ENCODE data around the gene ZFR2. TPM values are rescaled to one million over a fixed set of nuclear protein-coding genes. Genes with fewer than 3 reads are reported as not detected.

The ZFR2 gene
- total and polyA plus RNA-seq, 9 donors = 0.05 to 0.25 (median 0.14) TPM; not detected in 3

DNA sequence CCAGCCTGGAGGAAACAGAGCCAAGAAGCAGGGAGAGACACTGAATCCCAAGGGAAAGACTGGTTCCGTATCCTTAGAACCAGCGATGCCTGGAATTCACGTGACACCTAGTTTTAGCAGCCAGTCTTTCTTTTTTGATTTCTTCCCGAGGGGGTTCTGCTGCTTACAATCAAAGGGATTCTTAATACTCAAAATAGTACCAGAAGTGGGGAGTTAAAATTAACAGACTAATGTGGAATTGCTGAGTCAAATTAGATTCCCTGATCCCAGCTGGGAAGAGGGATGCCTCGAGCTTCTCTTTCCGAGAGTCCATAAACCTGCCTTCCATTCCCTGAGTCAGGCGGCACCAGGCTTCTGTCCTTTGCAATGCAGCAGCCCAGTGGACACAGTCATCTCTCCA, 77.9 kb downstream of the ZFR2 start:
- TF ChIP-seq EP300 (IDR thresholded peaks at IDR 0.05) (no peak), CTCF (IDR thresholded peaks at IDR 0.05) (no peak), POLR2A (IDR thresholded peaks at IDR 0.05) (no peak)
- no peaks in the 10 kb centered on the region for H3K9me3 ChIP-seq
- no peaks in the 10 kb centered on the region for H3K36me3 ChIP-seq
- intact Hi-C loops (cut with DNase I) = no loop called here
- DNase-seq = no peak
- WGBS, 3 donors = 64 to 77% (median 68%) methylated on average over 7 of the region's 7 CpGs
- H3K4me3 ChIP-seq = no peak overlapping the region
- no peak overlapping the region for H3K27ac ChIP-seq
- H3K4me1 ChIP-seq (ENCODE audit: insufficient read depth) = no peaks in the 10 kb centered on the region
- no peaks in the 10 kb centered on the region for H3K27me3 ChIP-seq

GRCh38 chr19:3790209-3790734, 78.6 kb downstream of the ZFR2 start:
- H3K27me3 ChIP-seq = no peaks in the 10 kb centered on the region
- DNase-seq = no peak
- WGBS, 3 donors = 52 to 60% (median 59%) methylated on average over 6 of the region's 6 CpGs
- H3K27ac ChIP-seq = no peak overlapping the region
- TF ChIP-seq POLR2A (IDR thresholded peaks at IDR 0.05) = no peak
- TF ChIP-seq EP300 (IDR thresholded peaks at IDR 0.05) = no peak
- TF ChIP-seq CTCF (IDR thresholded peaks at IDR 0.05) = no peak
- H3K9me3 ChIP-seq = no peaks in the 10 kb centered on the region
- intact Hi-C loops (cut with DNase I) = no loop called here
- no peaks in the 10 kb centered on the region for H3K36me3 ChIP-seq
- H3K4me3 ChIP-seq = no peak overlapping the region
- H3K4me1 ChIP-seq (ENCODE audit: insufficient read depth) = no peaks in the 10 kb centered on the region

DNA sequence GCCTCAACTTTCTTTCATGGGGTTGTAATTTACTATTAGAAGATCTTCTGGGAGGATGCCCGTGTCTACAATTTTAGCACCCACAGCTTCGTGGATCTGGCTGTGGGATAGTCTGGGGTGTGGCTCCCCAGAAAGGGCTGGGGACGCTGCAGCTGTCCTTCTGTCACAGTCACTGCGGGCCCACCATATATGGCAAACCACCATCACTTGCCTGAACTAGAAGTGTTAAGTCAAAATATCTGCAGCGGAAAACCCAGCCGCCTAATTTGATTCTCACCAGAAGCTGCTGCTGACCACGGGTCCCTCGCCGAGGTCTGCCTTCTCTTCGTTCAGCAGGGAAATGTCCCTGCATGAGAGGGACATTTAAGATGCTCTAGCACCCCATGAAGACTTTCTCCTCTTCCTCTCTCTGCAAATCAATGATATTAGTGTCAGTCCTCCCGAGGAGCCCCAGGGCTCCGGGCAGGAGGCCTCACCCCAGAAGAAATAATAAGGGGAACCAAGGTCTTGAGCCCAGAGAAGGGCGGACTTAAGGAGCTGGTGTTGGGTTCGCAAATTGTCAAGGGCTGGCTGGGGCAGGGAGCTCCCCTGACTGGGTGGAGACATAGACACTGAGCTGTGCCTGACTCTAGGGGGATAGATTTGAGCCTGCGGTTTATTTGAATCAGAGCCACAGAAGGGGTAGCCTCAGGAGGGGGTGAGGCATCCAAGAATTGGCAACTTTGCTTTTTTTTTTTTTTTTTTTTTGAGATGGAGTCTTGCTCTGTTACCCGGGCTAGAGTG, 79.7 kb downstream of the ZFR2 start:
- no peak overlapping the region for H3K4me3 ChIP-seq
- H3K27me3 ChIP-seq = no peaks in the 10 kb centered on the region
- no peaks in the 10 kb centered on the region for H3K36me3 ChIP-seq
- no peaks in the 10 kb centered on the region for H3K9me3 ChIP-seq
- no peaks in the 10 kb centered on the region for H3K4me1 ChIP-seq (ENCODE audit: insufficient read depth)
- no peak overlapping the region for H3K27ac ChIP-seq
- intact Hi-C loops (cut with DNase I) = no loop called here
- WGBS, 3 donors = 33 to 45% (median 40%) methylated on average over 16 of the region's 16 CpGs
- TF ChIP-seq CTCF (IDR thresholded peaks at IDR 0.05) (no peak), POLR2A (IDR thresholded peaks at IDR 0.05) (no peak), EP300 (IDR thresholded peaks at IDR 0.05) (no peak)
- no peak for DNase-seq

DNA sequence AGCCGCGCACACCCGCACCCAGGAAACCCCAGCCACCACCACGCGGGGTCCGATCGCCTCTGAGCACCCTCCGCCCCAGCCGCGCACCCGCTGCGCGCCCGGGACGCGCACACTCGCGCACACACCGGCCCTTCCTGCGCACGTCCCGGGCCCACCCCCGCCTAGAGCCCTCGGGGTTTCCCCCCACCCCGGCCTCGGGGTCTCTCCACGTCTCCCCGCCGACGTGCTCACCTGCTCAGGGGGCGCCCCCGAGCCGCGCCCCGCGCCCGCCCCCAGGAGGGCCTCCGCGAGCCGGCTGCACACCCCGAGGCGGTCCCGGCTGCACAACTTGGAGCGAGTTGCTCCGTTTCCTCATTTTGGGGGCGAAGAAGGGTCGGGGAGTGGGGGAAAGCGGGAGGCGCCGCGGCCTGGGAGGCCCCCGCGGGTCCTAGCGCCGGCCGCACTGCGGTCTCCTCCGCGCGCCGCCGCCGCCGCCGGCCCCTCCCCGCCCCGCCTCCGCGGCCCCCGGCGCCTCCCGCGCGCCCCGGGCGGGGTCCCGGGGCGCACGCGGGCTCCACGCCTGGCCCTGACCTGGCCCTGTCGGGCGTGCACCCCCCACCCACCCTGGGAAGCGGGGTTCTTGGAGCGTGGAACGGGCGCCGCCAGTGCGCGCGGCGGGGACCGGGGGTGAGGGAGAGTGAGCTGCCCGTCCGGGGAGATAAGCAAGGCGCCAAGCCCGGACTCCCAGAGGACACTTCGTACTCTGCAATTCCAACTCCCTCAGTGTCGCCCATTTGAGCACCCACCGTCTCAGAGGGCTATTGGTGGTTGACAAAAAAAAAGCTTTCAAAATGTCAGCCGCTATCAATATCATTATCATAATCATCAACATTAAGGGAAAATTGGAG, 82.7 kb downstream of the ZFR2 start, which contains the start of gene MATK:
MATK (minus strand) TSS at position 444 of the 887 bp plus-strand sequence. CDS start 1,246 bp downstream, outside the sequence.
- H3K4me1 ChIP-seq (ENCODE audit: insufficient read depth) = no peaks in the 10 kb centered on the region
- no peak for DNase-seq
- TF ChIP-seq EP300 (IDR thresholded peaks at IDR 0.05) (no peak), POLR2A (IDR thresholded peaks at IDR 0.05) (no peak), CTCF (IDR thresholded peaks at IDR 0.05) (no peak)
- intact Hi-C loops (cut with DNase I) = no loop called here
- no peaks in the 10 kb centered on the region for H3K27me3 ChIP-seq
- 3 to 7% (median 6%) methylated on average over 42 to 101 of the region's 101 CpGs for WGBS, 3 donors
- peaks cover 0 to 14% of the 10 kb centered on the region in 2 donors for H3K9me3 ChIP-seq
- H3K27ac ChIP-seq = no peak within 1 kb of the TSS
- H3K4me3 ChIP-seq = no peak within 1 kb of the TSS
- H3K36me3 ChIP-seq = no peaks in the 10 kb centered on the region
